Effector memory CD4-positive, alpha-beta T cell (primary cell): Measurements from ENCODE around the gene CCDC3.

Experiments
- DNase-seq, 3 donors: peaks; one replicate each; pipeline ENCODE4 v3.0.0-alpha.2; 2020
- H3K27ac ChIP-seq: 2 replicates; pipeline ENCODE4 v1.7.0; 2013; ENCODE audit warnings: mild to moderate bottlenecking, low read length, moderate library complexity; ENCODE audit not compliant: insufficient read depth, poor library complexity, severe bottlenecking
- H3K27me3 ChIP-seq: replicated peaks from 2 replicates; pipeline ENCODE4 v1.7.0; 2013; ENCODE audit warnings: mild to moderate bottlenecking, low read length; ENCODE audit not compliant: insufficient read depth, control insufficient read depth, poor library complexity, severe bottlenecking
- H3K36me3 ChIP-seq: 2 replicates; pipeline ENCODE4 v1.7.0; 2013; ENCODE audit warnings: mild to moderate bottlenecking, low read length, moderate library complexity; ENCODE audit not compliant: control insufficient read depth, insufficient read depth
- H3K4me1 ChIP-seq: 2 replicates; pipeline ENCODE4 v1.7.0; 2013; ENCODE audit warnings: low read length, mild to moderate bottlenecking; ENCODE audit not compliant: control insufficient read depth, insufficient read depth, poor library complexity, severe bottlenecking
- H3K4me3 ChIP-seq: 2 replicates; pipeline ENCODE4 v1.7.0; 2013; ENCODE audit warnings: low read length, low read depth, mild to moderate bottlenecking; ENCODE audit not compliant: insufficient read depth, poor library complexity, severe bottlenecking
- H3K9me3 ChIP-seq: 2 replicates; pipeline ENCODE4 v1.7.0; 2013; ENCODE audit warnings: mild to moderate bottlenecking, low read length, moderate library complexity; ENCODE audit not compliant: control insufficient read depth

CCDC3 gene

GRCh38 chr10:12954866-12955265 is 46.6 kb downstream of the CCDC3 start:
- no peaks in the 10 kb centered on the region for H3K9me3 ChIP-seq
- no peak overlapping the region for H3K27ac ChIP-seq
- H3K4me1 ChIP-seq = no peaks in the 10 kb centered on the region
- H3K36me3 ChIP-seq = no peaks in the 10 kb centered on the region
- H3K27me3 ChIP-seq = no peaks in the 10 kb centered on the region
- DNase-seq = no peak
- no peak overlapping the region for H3K4me3 ChIP-seq

GRCh38 chr10:12950583-12951128 is 50.9 kb downstream of the CCDC3 start:
- no peaks in the 10 kb centered on the region for H3K36me3 ChIP-seq
- H3K4me3 ChIP-seq = no peak overlapping the region
- H3K4me1 ChIP-seq = no peaks in the 10 kb centered on the region
- DNase-seq = no peak
- no peaks in the 10 kb centered on the region for H3K27me3 ChIP-seq
- no peak overlapping the region for H3K27ac ChIP-seq
- H3K9me3 ChIP-seq = no peaks in the 10 kb centered on the region

- Histone ChIP-seq H3K36me3 (no peaks in the 10 kb centered on the region), H3K4me1 (no peaks in the 10 kb centered on the region), H3K9me3 (no peaks in the 10 kb centered on the region), H3K27me3 (no peaks in the 10 kb centered on the region), H3K27ac (no peak overlapping the region), H3K4me3 (no peak overlapping the region)
- DNase-seq = no peak
Measured at GRCh38 chr10:12949248-12949647, 52.3 kb downstream of the CCDC3 start.

GRCh38 chr10:12947741-12948140 is 53.8 kb downstream of the CCDC3 start:
- Histone ChIP-seq H3K4me1 (no peaks in the 10 kb centered on the region), H3K4me3 (no peak overlapping the region), H3K36me3 (no peaks in the 10 kb centered on the region), H3K9me3 (no peaks in the 10 kb centered on the region), H3K27me3 (no peaks in the 10 kb centered on the region), H3K27ac (no peak overlapping the region)
- no peak for DNase-seq

GRCh38 chr10:12946372-12946771 is 55.1 kb downstream of the CCDC3 start:
- Histone ChIP-seq H3K4me1 (no peaks in the 10 kb centered on the region), H3K27me3 (no peaks in the 10 kb centered on the region), H3K36me3 (no peaks in the 10 kb centered on the region), H3K9me3 (no peaks in the 10 kb centered on the region), H3K4me3 (no peak overlapping the region), H3K27ac (no peak overlapping the region)
- DNase-seq = no peak

GRCh38 chr10:12945690-12946359 is 55.7 kb downstream of the CCDC3 start:
- Histone ChIP-seq H3K4me1 (no peaks in the 10 kb centered on the region), H3K27me3 (no peaks in the 10 kb centered on the region), H3K27ac (no peak overlapping the region), H3K4me3 (no peak overlapping the region), H3K36me3 (no peaks in the 10 kb centered on the region), H3K9me3 (no peaks in the 10 kb centered on the region)
- DNase-seq = no peak

- H3K9me3 ChIP-seq = no peaks in the 10 kb centered on the region
- DNase-seq = no peak
- H3K27ac ChIP-seq = no peak overlapping the region
- no peaks in the 10 kb centered on the region for H3K36me3 ChIP-seq
- H3K4me3 ChIP-seq = no peak overlapping the region
- no peaks in the 10 kb centered on the region for H3K4me1 ChIP-seq
- no peaks in the 10 kb centered on the region for H3K27me3 ChIP-seq
Measured at GRCh38 chr10:12944931-12945330, 56.6 kb downstream of the CCDC3 start.

GRCh38 chr10:12943425-12943824 is 58.1 kb downstream of the CCDC3 start:
- H3K27me3 ChIP-seq = no peaks in the 10 kb centered on the region
- H3K27ac ChIP-seq = no peak overlapping the region
- H3K4me1 ChIP-seq = no peaks in the 10 kb centered on the region
- no peak for DNase-seq
- H3K4me3 ChIP-seq = no peak overlapping the region
- H3K9me3 ChIP-seq = no peaks in the 10 kb centered on the region
- H3K36me3 ChIP-seq = no peaks in the 10 kb centered on the region

- Histone ChIP-seq H3K4me1 (no peaks in the 10 kb centered on the region), H3K4me3 (no peak overlapping the region)
- DNase-seq = no peak
Measured at GRCh38 chr10:12941966-12942365, 59.5 kb downstream of the CCDC3 start.

GRCh38 chr10:12940791-12941190 is 60.7 kb downstream of the CCDC3 start:
- H3K36me3 ChIP-seq = no peaks in the 10 kb centered on the region
- no peaks in the 10 kb centered on the region for H3K27me3 ChIP-seq
- DNase-seq = no peak
- no peaks in the 10 kb centered on the region for H3K9me3 ChIP-seq
- H3K4me1 ChIP-seq = no peaks in the 10 kb centered on the region
- no peak overlapping the region for H3K4me3 ChIP-seq
- H3K27ac ChIP-seq = no peak overlapping the region

More at GRCh38 chr10:12941966-12942365, 59.5 kb downstream of the CCDC3 start:
- H3K9me3 ChIP-seq = no peaks in the 10 kb centered on the region
- no peak overlapping the region for H3K27ac ChIP-seq
- no peaks in the 10 kb centered on the region for H3K27me3 ChIP-seq
- no peaks in the 10 kb centered on the region for H3K36me3 ChIP-seq
